H9 (cell line): ENCODE results near the gene CD93. TPM values are rescaled to one million over a fixed set of nuclear protein-coding genes. Genes with fewer than 3 reads are reported as not detected.

ENCODE experiments used
- DNase-seq: peaks from one replicate; pipeline ENCODE4 v3.0.0-alpha.2; 2017
- H2AFZ ChIP-seq: one replicate; pipeline ENCODE4 v1.6.1; 2013; ENCODE audit warnings: mild to moderate bottlenecking, low read length, control low read depth, moderate library complexity
- H2AK5ac ChIP-seq: 2 replicates; pipeline ENCODE4 v1.6.1; 2013; ENCODE audit warnings: low read length, control low read depth, mixed read lengths; ENCODE audit not compliant: insufficient read length
- H2BK120ac ChIP-seq: one replicate; pipeline ENCODE4 v1.6.1; 2013; ENCODE audit warnings: low read depth, mild to moderate bottlenecking, low read length, control low read depth, inconsistent platforms; ENCODE audit not compliant: poor library complexity, severe bottlenecking
- H2BK12ac ChIP-seq: 2 replicates; pipeline ENCODE4 v1.6.1; 2013; ENCODE audit warnings: low read length, control low read depth, mixed read lengths, low read depth; ENCODE audit not compliant: insufficient read length
- H2BK15ac ChIP-seq: 2 replicates; pipeline ENCODE4 v1.6.1; 2013; ENCODE audit warnings: low read depth, low read length, control low read depth
- H2BK20ac ChIP-seq: one replicate; pipeline ENCODE4 v1.6.1; 2013; ENCODE audit warnings: low read depth, mild to moderate bottlenecking, low read length, control low read depth, inconsistent platforms; ENCODE audit not compliant: poor library complexity, severe bottlenecking
- H2BK5ac ChIP-seq: 2 replicates; pipeline ENCODE4 v1.6.1; 2013; ENCODE audit warnings: low read length, control low read depth, mixed read lengths; ENCODE audit not compliant: insufficient read length
- H3K14ac ChIP-seq: 2 replicates; pipeline ENCODE4 v1.6.1; 2013; ENCODE audit warnings: low read length, control low read depth; ENCODE audit not compliant: insufficient read depth
- H3K18ac ChIP-seq: 2 replicates; pipeline ENCODE4 v1.6.1; 2013; ENCODE audit warnings: low read depth, mild to moderate bottlenecking, mixed read lengths, low read length, control low read depth; ENCODE audit not compliant: insufficient read length
- H3K23ac ChIP-seq: 2 replicates; pipeline ENCODE4 v1.6.1; 2013; ENCODE audit warnings: low read length, control low read depth, mixed read lengths, low read depth; ENCODE audit not compliant: insufficient read length
- H3K23me2 ChIP-seq: 2 replicates; pipeline ENCODE4 v1.6.1; 2013; ENCODE audit warnings: low read depth, mild to moderate bottlenecking, mixed read lengths, low read length, control low read depth; ENCODE audit not compliant: insufficient read length, poor library complexity, severe bottlenecking
- H3K27ac ChIP-seq: 2 replicates; pipeline ENCODE4 v1.5.1; 2013; ENCODE audit warnings: low read length, control low read depth, mixed read lengths, low read depth; ENCODE audit not compliant: insufficient read length
- H3K27me3 ChIP-seq: 2 replicates; pipeline ENCODE4 v1.6.1; 2013; ENCODE audit warnings: low read length, control low read depth, inconsistent platforms; ENCODE audit not compliant: insufficient read depth
- H3K4ac ChIP-seq: 2 replicates; pipeline ENCODE4 v1.6.1; 2013; ENCODE audit warnings: low read depth, mild to moderate bottlenecking, control low read depth, inconsistent platforms, low read length, moderate library complexity
- H3K4me1 ChIP-seq: 2 replicates; pipeline ENCODE4 v1.6.1; 2013; ENCODE audit warnings: low read length, control low read depth, inconsistent platforms; ENCODE audit not compliant: insufficient read depth
- H3K4me2 ChIP-seq: 2 replicates; pipeline ENCODE4 v1.6.1; 2013; ENCODE audit warnings: low read length, control low read depth, mixed read lengths; ENCODE audit not compliant: insufficient read length, insufficient read depth
- H3K56ac ChIP-seq: 2 replicates; pipeline ENCODE4 v1.6.1; 2013; ENCODE audit warnings: low read depth, mild to moderate bottlenecking, mixed read lengths, low read length, control low read depth; ENCODE audit not compliant: insufficient read length
- H3K79me1 ChIP-seq: 2 replicates; pipeline ENCODE4 v1.6.1; 2013; ENCODE audit warnings: low read depth, mild to moderate bottlenecking, moderate library complexity, low read length, control low read depth, inconsistent platforms; ENCODE audit not compliant: insufficient read depth, poor library complexity, severe bottlenecking
- H3K79me2 ChIP-seq: 2 replicates; pipeline ENCODE4 v1.6.1; 2013; ENCODE audit warnings: low read length, control low read depth, inconsistent platforms; ENCODE audit not compliant: insufficient read depth
- H3K9ac ChIP-seq: 2 replicates; pipeline ENCODE4 v1.6.1; 2013; ENCODE audit warnings: low read length, control low read depth, mixed read lengths; ENCODE audit not compliant: insufficient read length; ENCODE audit errors: extremely low read depth
- H3K9me3 ChIP-seq: one replicate; pipeline ENCODE4 v1.6.1; 2013; ENCODE audit warnings: low read depth, low read length, inconsistent platforms; ENCODE audit not compliant: control insufficient read depth
- H3T11ph ChIP-seq: one replicate; pipeline ENCODE4 v1.6.1; 2013; ENCODE audit warnings: mild to moderate bottlenecking, low read length, control low read depth, inconsistent platforms
- H4K20me1 ChIP-seq: one replicate; pipeline ENCODE4 v1.6.1; 2013; ENCODE audit not compliant: control insufficient read depth, insufficient read length, insufficient read depth
- H4K5ac ChIP-seq: 2 replicates; pipeline ENCODE4 v1.6.1; 2013; ENCODE audit warnings: low read depth, mild to moderate bottlenecking, mixed read lengths, low read length, control low read depth; ENCODE audit not compliant: insufficient read length
- H4K8ac ChIP-seq: replicated peaks from 2 replicates; pipeline ENCODE4 v1.6.1; 2013; ENCODE audit warnings: low read length, control low read depth, mixed read lengths, low read depth; ENCODE audit not compliant: insufficient read length
- H4K91ac ChIP-seq: 2 replicates; pipeline ENCODE4 v1.6.1; 2013; ENCODE audit warnings: low read depth, mild to moderate bottlenecking, moderate library complexity, mixed read lengths, low read length, control low read depth; ENCODE audit not compliant: insufficient read length
- H3K27ac Mint-ChIP-seq, 3 experiments: 2 replicates in 2 of 3; 3 replicates in 1 of 3; pipeline ENCODE4 v1.8.0; 2020 to 2021; ENCODE audit warnings: mixed read lengths in 3 of 3, mild to moderate bottlenecking in 1 of 3, moderate library complexity in 1 of 3
- H3K27me3 Mint-ChIP-seq: 2 replicates; pipeline ENCODE4 v1.8.0; 2021; ENCODE audit warnings: low read depth, mild to moderate bottlenecking, moderate library complexity, mixed read lengths
- H3K36me3 Mint-ChIP-seq, 3 experiments: 2 replicates in 2 of 3; 3 replicates in 1 of 3; pipeline ENCODE4 v1.8.0; 2020 to 2021; ENCODE audit warnings: low read depth in 3 of 3, mixed read lengths in 3 of 3; ENCODE audit not compliant: insufficient read depth in 1 of 3
- H3K4me1 Mint-ChIP-seq, 2 experiments: 2 replicates each; pipeline ENCODE4 v1.8.0; 2020; ENCODE audit warnings: mixed read lengths in 2 of 2
- H3K4me3 Mint-ChIP-seq, 2 experiments: 2 replicates in 1 of 2; 3 replicates in 1 of 2; pipeline ENCODE4 v1.8.0; 2020 to 2021; ENCODE audit warnings: mild to moderate bottlenecking in 2 of 2, mixed read lengths in 2 of 2, moderate library complexity in 1 of 2
- H3K9me3 Mint-ChIP-seq, 2 experiments: 2 replicates in 1 of 2; 3 replicates in 1 of 2; pipeline ENCODE4 v1.8.0; 2020; ENCODE audit warnings: mild to moderate bottlenecking in 2 of 2, mixed read lengths in 2 of 2, moderate library complexity in 1 of 2
- WGBS: extraction: QIAGEN DNeasy Blood & Tissue Kit; methylation state at CpG from one replicate; pipeline ENCODE4 v1.1.7; 2013; ENCODE audit warnings: missing lambda C conversion rate, low lambda C conversion rate, mixed read lengths; ENCODE audit not compliant: insufficient read length; ENCODE audit errors: extremely low coverage; 5-methylcytosine and 5-hydroxymethylcytosine counted together
- total RNA-seq: library from RNA; stranded (reverse); gene quantifications from 2 replicates; pipeline ENCODE4 v1.2.1, GENCODE V29; 2021
- TF ChIP-seq, protein P1 (sequence below): fragments of 200-600 bp; sonication (generic); conservative IDR thresholded peaks from 3 replicates; pipeline ENCODE4 v1.8.0; 2021; ENCODE audit warnings: antibody characterized with exemption, mild to moderate bottlenecking

The CD93 gene
- total RNA-seq, 1 experiment from 2014 or later: not detected

DNA sequence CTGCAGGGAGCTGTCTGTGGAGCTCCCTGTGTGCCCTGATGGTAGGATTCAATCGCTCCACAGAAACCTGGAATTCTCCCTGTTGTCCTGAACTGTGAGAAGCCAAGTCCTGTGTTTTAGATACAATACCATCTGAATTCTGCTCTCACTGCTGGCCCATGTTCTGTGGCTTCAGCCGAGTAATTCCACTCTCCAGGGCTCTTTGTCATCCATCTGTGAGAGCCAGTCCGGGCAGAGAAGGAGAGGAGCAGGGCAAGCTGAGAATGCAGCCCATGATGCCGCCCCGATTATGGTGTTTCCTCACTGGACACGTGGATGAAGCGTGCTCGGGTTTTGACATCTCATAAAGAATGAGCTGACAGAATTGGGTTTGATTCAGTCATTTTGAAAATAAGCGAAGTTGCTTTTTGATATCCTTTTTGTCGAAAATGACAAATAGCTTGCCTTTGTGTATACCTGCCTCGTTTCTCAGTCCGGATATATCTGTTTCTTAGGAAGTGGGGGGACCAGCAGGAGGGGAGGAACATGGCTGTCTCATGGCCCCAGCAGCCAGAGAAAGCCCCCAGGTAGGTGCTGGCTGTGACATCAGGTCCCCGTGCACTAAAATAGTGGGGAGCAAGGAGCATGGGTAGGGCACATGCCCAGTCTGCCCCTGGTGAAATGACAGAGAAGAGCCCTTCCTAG, 8.2 kb upstream of the CD93 start:
- no CpG with 5 or more reads among the region's 13 CpGs for WGBS
- H3K4me3 Mint-ChIP-seq: no peak overlapping the region
- Histone ChIP-seq H3K18ac (no peak overlapping the region), H3T11ph (no peak overlapping the region), H2BK15ac (no peak overlapping the region), H3K56ac (no peak overlapping the region), H3K27ac (no peak overlapping the region), H4K5ac (no peak overlapping the region), H3K4me1 (no peaks in the 10 kb centered on the region), H4K8ac (no peak overlapping the region), H3K79me1 (no peaks in the 10 kb centered on the region), H2AFZ (no peak overlapping the region), H3K27me3 (no peaks in the 10 kb centered on the region), H3K9me3 (no peaks in the 10 kb centered on the region), H2BK12ac (no peak overlapping the region), H3K23ac (no peak overlapping the region), H2AK5ac (no peak overlapping the region), H3K4me2 (no peak overlapping the region), H2BK5ac (no peak overlapping the region), H2BK120ac (no peak overlapping the region), H3K23me2 (no peaks in the 10 kb centered on the region), H2BK20ac (no peak overlapping the region), H3K14ac (no peak overlapping the region), H4K91ac (no peak overlapping the region), H3K9ac (no peak overlapping the region), H4K20me1 (no peaks in the 10 kb centered on the region), H3K4ac (no peak overlapping the region), H3K79me2 (no peaks in the 10 kb centered on the region)
- TF ChIP-seq, protein P1, sequence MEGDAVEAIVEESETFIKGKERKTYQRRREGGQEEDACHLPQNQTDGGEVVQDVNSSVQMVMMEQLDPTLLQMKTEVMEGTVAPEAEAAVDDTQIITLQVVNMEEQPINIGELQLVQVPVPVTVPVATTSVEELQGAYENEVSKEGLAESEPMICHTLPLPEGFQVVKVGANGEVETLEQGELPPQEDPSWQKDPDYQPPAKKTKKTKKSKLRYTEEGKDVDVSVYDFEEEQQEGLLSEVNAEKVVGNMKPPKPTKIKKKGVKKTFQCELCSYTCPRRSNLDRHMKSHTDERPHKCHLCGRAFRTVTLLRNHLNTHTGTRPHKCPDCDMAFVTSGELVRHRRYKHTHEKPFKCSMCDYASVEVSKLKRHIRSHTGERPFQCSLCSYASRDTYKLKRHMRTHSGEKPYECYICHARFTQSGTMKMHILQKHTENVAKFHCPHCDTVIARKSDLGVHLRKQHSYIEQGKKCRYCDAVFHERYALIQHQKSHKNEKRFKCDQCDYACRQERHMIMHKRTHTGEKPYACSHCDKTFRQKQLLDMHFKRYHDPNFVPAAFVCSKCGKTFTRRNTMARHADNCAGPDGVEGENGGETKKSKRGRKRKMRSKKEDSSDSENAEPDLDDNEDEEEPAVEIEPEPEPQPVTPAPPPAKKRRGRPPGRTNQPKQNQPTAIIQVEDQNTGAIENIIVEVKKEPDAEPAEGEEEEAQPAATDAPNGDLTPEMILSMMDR: no peak
- no peaks in the 10 kb centered on the region for H3K9me3 Mint-ChIP-seq
- H3K27me3 Mint-ChIP-seq: peaks cover 8% of the 10 kb centered on the region; the same call in 1 of the 2 replicates
- H3K4me1 Mint-ChIP-seq: peaks cover 14 to 19% of the 10 kb centered on the region in 2 experiments
- DNase-seq: no peak
- H3K36me3 Mint-ChIP-seq: no peaks in the 10 kb centered on the region
- no peak overlapping the region for H3K27ac Mint-ChIP-seq
